K562 (cell line): ENCODE measurements around the gene DNAJC1. TPM values are rescaled to one million over a fixed set of nuclear protein-coding genes. Genes with fewer than 3 reads are reported as not detected.

Experiments
- CTCF ChIP-seq, 3 experiments: IDR thresholded peaks in 2 of 3; conservative IDR thresholded peaks in 1 of 3; 2 replicates each; pipeline ENCODE4 v1.5.1; 2011 to 2012; ENCODE audit warnings: low read length in 3 of 3, mild to moderate bottlenecking in 3 of 3, control low read depth in 2 of 3, improper control_type of control experiment in 1 of 3, inconsistent platforms in 1 of 3, low read depth in 1 of 3, mixed read lengths in 1 of 3, moderate library complexity in 1 of 3; ENCODE audit not compliant: insufficient read depth in 2 of 3
- REST ChIP-seq, 2 experiments: fragments of 450-650 bp; formaldehyde crosslinking in 1 of 2; IDR thresholded peaks; 2 replicates each; pipeline versions ENCODE4 v1.4.0 to v1.6.1; 2014 to 2020; ENCODE audit warnings: mild to moderate bottlenecking in 2 of 2, borderline replicate concordance in 1 of 2, low read depth in 1 of 2
- polyA plus RNA-seq, 8 experiments: library from polyadenylated mRNA; depleted of rRNA in 4 of 8; stranded (reverse) in 5 of 8; unstranded in 3 of 8; fragments of >200 nt; fragmentation: Nextera tagmentation in 2 of 8; fragmentation: Illumina TruSeq in 1 of 8; extraction: Ambion mirVana in 2 of 8; extraction: Trizol in 1 of 8; gene quantifications; 2 replicates each; pipeline versions ENCODE4 v1.2.1 to v1.2.3, GENCODE V29; 2011 to 2014; ENCODE audit warnings: inconsistent platforms in 1 of 8, missing spikeins in 1 of 8
- total RNA-seq, 7 experiments: library from RNA; depleted of rRNA in 6 of 7; stranded (reverse); fragments of >200 nt in 6 of 7; fragmentation: Illumina TruSeq in 2 of 7; extraction: Trizol in 2 of 7; gene quantifications; 2 replicates each; pipeline versions ENCODE4 v1.2.1 to v1.2.3, GENCODE V29; 2011 to 2021; ENCODE audit warnings: low replicate concordance in 1 of 7

DNAJC1 gene
- total and polyA plus RNA-seq, 9 of the 15 experiments (the other 6 are each of a cell fraction or from before 2014, with no cell fraction given): 5.4 to 77.6 (median 40.3) TPM

- peak; percentile 31; the same call in 1 of the 2 replicates for TF ChIP-seq REST (IDR thresholded peaks at IDR 0.05; ENCODE audit: borderline replicate concordance)
- no peak for TF ChIP-seq REST (CRISPR knock-in tag; IDR thresholded peaks at IDR 0.05; ENCODE audit: low read depth)
- peak in 2 of 3 experiments; percentile 8 to 42; a peak in 4 of 6 replicates for TF ChIP-seq CTCF (IDR thresholded peaks at IDR 0.05 in 2 of 3, conservative IDR thresholded peaks at IDR 0.05 in 1 of 3; ENCODE audit: insufficient read depth in 2 of 3, low read depth in 1 of 3, low read length in 3 of 3)
Observed at GRCh38 chr10:22010973-22011408, 7.5 kb upstream of the DNAJC1 start (continued).
